SK-N-SH (cell line): ENCODE measurements around the gene HSF5. TPM values are rescaled to one million over a fixed set of nuclear protein-coding genes. Genes with fewer than 3 reads are reported as not detected.

Experiments used
- CTCF ChIA-PET: fragments of 300-600, 350-600 bp; formaldehyde crosslinking; extraction: SDS; loops from one replicate; lab custom pipeline; 2021; lab: Yijun Ruan, JAX
- POLR2A ChIA-PET: fragments of 350-600 bp; sonication (Branson Sonifier 250); formaldehyde crosslinking; extraction: SDS; loops from one replicate; lab custom pipeline; 2020; ENCODE audit warnings: antibody characterized with exemption, inconsistent platforms; lab: Yijun Ruan, JAX
- DNase-seq: peaks from one replicate; pipeline ENCODE4 v3.0.0; 2012
- H2AFZ ChIP-seq: fragments of 200-600 bp; sonication (generic); 2 replicates; pipeline ENCODE4 v1.8.1; 2016; ENCODE audit warnings: antibody characterized with exemption, mild to moderate bottlenecking, low read depth
- H3F3A ChIP-seq: fragments of 200-600 bp; sonication (generic); replicated peaks from 2 replicates; pipeline ENCODE3; 2016; ENCODE audit warnings: antibody characterized with exemption, mild to moderate bottlenecking; ENCODE audit not compliant: insufficient read depth
- H3K27ac ChIP-seq, 2 experiments: fragments of 200-500 bp in 1 of 2; fragments of 200-600 bp in 1 of 2; sonication (Bioruptor generic) in 1 of 2; sonication (generic), shearing (Covaris generic) in 1 of 2; 2 replicates each; pipeline versions ENCODE4 v1.5.1 to v1.6.1; 2014 to 2016; ENCODE audit warnings: low read depth in 2 of 2, inconsistent platforms in 1 of 2, low read length in 1 of 2, mild to moderate bottlenecking in 1 of 2, mixed read lengths in 1 of 2
- H3K27me3 ChIP-seq: fragments of 200-600 bp; sonication (generic), shearing (Covaris generic); 2 replicates; pipeline ENCODE4 v1.6.1; 2016; ENCODE audit warnings: mixed run types; ENCODE audit not compliant: insufficient read depth
- H3K36me3 ChIP-seq, 2 experiments: fragments of 200-500 bp in 1 of 2; fragments of 200-600 bp in 1 of 2; sonication (Bioruptor generic) in 1 of 2; sonication (generic) in 1 of 2; replicated peaks in 1 of 2; 2 replicates each; pipeline versions ENCODE3 to v1.5.1; 2014 to 2016; ENCODE audit warnings: low read length in 1 of 2, mild to moderate bottlenecking in 1 of 2; ENCODE audit not compliant: insufficient read depth in 2 of 2, control insufficient read depth in 1 of 2
- H3K4me1 ChIP-seq, 2 experiments: fragments of 200-500 bp in 1 of 2; fragments of 200-600 bp in 1 of 2; sonication (Bioruptor generic) in 1 of 2; sonication (generic), shearing (Covaris generic) in 1 of 2; 2 replicates each; pipeline versions ENCODE4 v1.5.1 to v1.6.1; 2014 to 2016; ENCODE audit warnings: low read depth in 1 of 2, low read length in 1 of 2, mixed run types in 1 of 2; ENCODE audit not compliant: insufficient read depth in 2 of 2, control insufficient read depth in 1 of 2
- H3K4me2 ChIP-seq: fragments of 200-600 bp; sonication (generic), shearing (Covaris generic); 2 replicates; pipeline ENCODE4 v1.6.1; 2017; ENCODE audit warnings: mixed run types
- H3K4me3 ChIP-seq, 2 experiments: fragments of 200-500 bp in 1 of 2; fragments of 200-600 bp in 1 of 2; sonication (Bioruptor generic) in 1 of 2; sonication (generic), shearing (Covaris generic) in 1 of 2; 2 replicates each; pipeline versions ENCODE4 v1.5.1 to v1.8.1; 2014 to 2016; ENCODE audit warnings: low read depth in 2 of 2, inconsistent platforms in 1 of 2, low read length in 1 of 2, mild to moderate bottlenecking in 1 of 2, mixed read lengths in 1 of 2, moderate library complexity in 1 of 2
- H3K79me2 ChIP-seq: fragments of 200-600 bp; sonication (generic); 2 replicates; pipeline ENCODE4 v1.8.1; 2017; ENCODE audit warnings: mild to moderate bottlenecking; ENCODE audit not compliant: insufficient read depth
- H3K9ac ChIP-seq: fragments of 200-600 bp; sonication (generic); 2 replicates; pipeline ENCODE4 v1.6.1; 2017; ENCODE audit warnings: mixed run types
- H3K9me2 ChIP-seq: fragments of 200-600 bp; sonication (generic); 2 replicates; pipeline ENCODE4 v1.6.1; 2017; ENCODE audit warnings: mixed run types
- H3K9me3 ChIP-seq: fragments of 200-600 bp; sonication (generic); 2 replicates; pipeline ENCODE4 v1.6.1; 2017; ENCODE audit warnings: mixed run types, mild to moderate bottlenecking, moderate library complexity
- H4K20me1 ChIP-seq: fragments of 200-600 bp; sonication (generic); 2 replicates; pipeline ENCODE4 v1.6.1; 2017; ENCODE audit warnings: mild to moderate bottlenecking, mixed run types; ENCODE audit not compliant: insufficient read depth
- FOSL2 ChIP-seq: IDR thresholded peaks from 2 replicates; pipeline ENCODE4 v1.4.0; 2012; ENCODE audit warnings: low read depth, mild to moderate bottlenecking, moderate library complexity, borderline replicate concordance
- FOXJ3 ChIP-seq: sonication (generic); formaldehyde crosslinking; IDR thresholded peaks from 2 replicates; pipeline ENCODE4 v1.5.1; 2020; ENCODE audit warnings: mild to moderate bottlenecking, missing genetic modification reagents
- GABPA ChIP-seq: IDR thresholded peaks from 2 replicates; pipeline ENCODE4 v1.4.0; 2012; ENCODE audit warnings: low read depth, mild to moderate bottlenecking
- GATA2 ChIP-seq: sonication (generic); formaldehyde crosslinking; IDR thresholded peaks from 2 replicates; pipeline ENCODE4 v1.5.0; 2020; ENCODE audit warnings: mild to moderate bottlenecking, missing genetic modification reagents
- MAX ChIP-seq: IDR thresholded peaks from 2 replicates; pipeline ENCODE4 v1.4.0; 2012; ENCODE audit warnings: low read depth
- MXI1 ChIP-seq: IDR thresholded peaks from 2 replicates; pipeline ENCODE4 v1.6.1; 2012; ENCODE audit warnings: mild to moderate bottlenecking, low read depth, low read length, improper control_type of control experiment
- POLR2AphosphoS5 ChIP-seq: IDR thresholded peaks from 2 replicates; pipeline ENCODE4 v1.6.1; 2012; ENCODE audit warnings: low read depth, low read length
- RAD21 ChIP-seq: IDR thresholded peaks from 2 replicates; pipeline ENCODE4 v1.6.1; 2012; ENCODE audit warnings: mild to moderate bottlenecking, low read length
- RCOR1 ChIP-seq: fragments of 150-350 bp; IDR thresholded peaks from 2 replicates; pipeline ENCODE4 v1.6.1; 2017; ENCODE audit warnings: antibody characterized with exemption, low read length
- SIN3A ChIP-seq: IDR thresholded peaks from 2 replicates; pipeline ENCODE4 v1.6.1; 2012; ENCODE audit warnings: low read depth, mild to moderate bottlenecking, low read length, moderate library complexity, borderline replicate concordance
- TAF1 ChIP-seq: IDR thresholded peaks from 2 replicates; pipeline ENCODE4 v1.6.1; 2012; ENCODE audit warnings: low read depth, mild to moderate bottlenecking, low read length, moderate library complexity, borderline replicate concordance
- TCF12 ChIP-seq: IDR thresholded peaks from 2 replicates; pipeline ENCODE4 v1.4.0; 2012
- YY1 ChIP-seq: IDR thresholded peaks from 2 replicates; pipeline ENCODE4 v1.4.0; 2012; ENCODE audit warnings: low read depth, mild to moderate bottlenecking
- ZBTB33 ChIP-seq: IDR thresholded peaks from 2 replicates; pipeline ENCODE4 v1.4.0; 2012; ENCODE audit warnings: low read depth, borderline replicate concordance
- WGBS: methylation state at CpG from one replicate; pipeline ENCODE4 v1.1.6; 2017; ENCODE audit warnings: low lambda C conversion rate; 5-methylcytosine and 5-hydroxymethylcytosine counted together
- polyA plus RNA-seq, 3 experiments: library from polyadenylated mRNA; depleted of rRNA; stranded (reverse); fragments of >200 nt; gene quantifications; 2 replicates each; pipeline ENCODE4 v1.2.3, GENCODE V29; 2012
- TF ChIP-seq, protein P1 (sequence below): fragments of 150-350 bp; IDR thresholded peaks from 2 replicates; pipeline ENCODE4 v1.6.1; 2016; ENCODE audit warnings: mild to moderate bottlenecking, low read depth, low read length

The HSF5 gene
- polyA plus RNA-seq, 1 of the 3 experiments (the other 2 are of a cell fraction), result not detected

GRCh38 chr17:58420827-58421226 lies 67.4 kb downstream of the HSF5 start:
- no peak overlapping the region for H3K9ac ChIP-seq
- POLR2A ChIA-PET, result no interaction called here
- CTCF ChIA-PET, result interaction anchor here (0.8 to 2.3 kb wide), 5 partner anchors 12 to 171 kb away, joined by 3 to 9 read pairs (median 8); no protein-coding TSS in a partner anchor

More at GRCh38 chr17:58420827-58421226, 67.4 kb downstream of the HSF5 start:
- H3K79me2 ChIP-seq, result no peaks in the 10 kb centered on the region
- H3K36me3 ChIP-seq, result no peaks in the 10 kb centered on the region
- no peaks in the 10 kb centered on the region for H3K9me3 ChIP-seq
- no peak overlapping the region for H2AFZ ChIP-seq
- no peak for DNase-seq
- 4% methylated on average over 2 of the region's 2 CpGs for WGBS
- H3K4me1 ChIP-seq, result peaks cover 0 to 4% of the 10 kb centered on the region in 2 experiments; a peak in 2 of 4 replicates
- peaks cover 17% of the 10 kb centered on the region for H3K27me3 ChIP-seq
- no peak overlapping the region for H3K4me3 ChIP-seq
- H3K9me2 ChIP-seq, result no peaks in the 10 kb centered on the region
- no peak for TF ChIP-seq MXI1
- no peak for TF ChIP-seq TAF1
- no peak for TF ChIP-seq TCF12
- TF ChIP-seq GATA2 (CRISPR knock-in tag), result no peak
- TF ChIP-seq FOXJ3, result no peak
- no peak for TF ChIP-seq GABPA
- TF ChIP-seq YY1, result no peak
- TF ChIP-seq POLR2AphosphoS5, result no peak
- no peak for TF ChIP-seq FOSL2
- no peak for TF ChIP-seq ZBTB33
- TF ChIP-seq RCOR1, result no peak
- TF ChIP-seq, protein P1, sequence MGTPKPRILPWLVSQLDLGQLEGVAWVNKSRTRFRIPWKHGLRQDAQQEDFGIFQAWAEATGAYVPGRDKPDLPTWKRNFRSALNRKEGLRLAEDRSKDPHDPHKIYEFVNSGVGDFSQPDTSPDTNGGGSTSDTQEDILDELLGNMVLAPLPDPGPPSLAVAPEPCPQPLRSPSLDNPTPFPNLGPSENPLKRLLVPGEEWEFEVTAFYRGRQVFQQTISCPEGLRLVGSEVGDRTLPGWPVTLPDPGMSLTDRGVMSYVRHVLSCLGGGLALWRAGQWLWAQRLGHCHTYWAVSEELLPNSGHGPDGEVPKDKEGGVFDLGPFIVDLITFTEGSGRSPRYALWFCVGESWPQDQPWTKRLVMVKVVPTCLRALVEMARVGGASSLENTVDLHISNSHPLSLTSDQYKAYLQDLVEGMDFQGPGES, result no peak
- TF ChIP-seq MAX, result no peak
- TF ChIP-seq RAD21, result no peak
- TF ChIP-seq SIN3A, result no peak
- H4K20me1 ChIP-seq, result no peaks in the 10 kb centered on the region
- no peak overlapping the region for H3K27ac ChIP-seq
- no peak overlapping the region for H3K4me2 ChIP-seq
- no peaks in the 10 kb centered on the region for H3F3A ChIP-seq
